ENCODE data around the gene DNAJC5G. TPM values are rescaled to one million over a fixed set of nuclear protein-coding genes. Genes with fewer than 3 reads are reported as not detected.
A peak's percentile ranks its signal among the peaks of the same experiment; 100 is the strongest.

The DNAJC5G gene
- total RNA-seq, 1 experiment from 2014 or later = 2.4 TPM

DNA sequence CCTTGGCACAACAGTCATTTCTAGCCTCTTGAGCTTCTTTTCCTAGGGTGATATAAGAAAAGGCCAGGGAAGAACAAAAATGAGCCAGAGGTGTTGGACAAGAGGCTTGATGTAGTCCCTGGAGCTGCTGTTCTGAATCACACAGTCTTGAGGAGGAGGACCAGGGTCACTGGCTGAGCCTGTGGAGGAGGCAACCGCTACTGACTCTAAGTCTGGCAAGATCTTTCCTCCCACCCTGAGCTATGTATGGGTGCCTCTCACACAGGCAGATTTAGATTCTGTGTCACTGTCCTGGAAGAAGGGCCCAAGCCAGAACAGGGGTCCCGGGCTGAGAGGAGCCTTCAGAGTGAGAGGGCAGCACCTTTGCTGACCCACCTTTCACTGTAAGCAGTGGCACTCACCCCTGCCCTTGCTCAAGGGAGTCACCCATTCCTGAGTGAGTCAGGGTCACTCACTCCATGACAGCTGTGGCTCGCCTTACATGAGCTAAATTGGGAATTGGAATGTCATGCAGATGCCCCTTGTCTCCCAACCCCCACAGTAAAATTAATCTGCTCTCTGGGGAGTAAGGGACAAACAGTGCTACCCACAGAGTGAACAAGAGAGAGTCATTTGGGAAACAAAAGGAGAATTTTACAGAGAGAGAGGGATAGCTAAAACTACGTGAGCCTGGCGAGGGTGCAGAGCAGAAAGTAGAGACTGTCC lies 6.8 kb downstream of the DNAJC5G start, which contains the start of gene TRIM54:
TSS of gene TRIM54 (plus strand) at position 575 of the 705 bp plus-strand sequence. CDS start 303 bp downstream, outside the sequence.
- intact Hi-C loops (cut with micrococcal nuclease; ENCODE audit: unreplicated experiment) = loop anchor here (2.0 to 5.0 kb wide), 2 partner anchors 183 to 320 kb away; no protein-coding TSS in a partner anchor
- CTCF ChIA-PET = interaction anchor here (0.5 to 1.5 kb wide), 2 partner anchors 17 to 265 kb away, joined by 3 to 11 read pairs; no protein-coding TSS in a partner anchor
- BruUV-seq (replicated peaks) = no TSS peak

GRCh38 chr2:27282892-27283291 lies 7.7 kb downstream of the DNAJC5G start:
- DNase-seq (ENCODE audit: low spot score) = no peak
- ChIA-PET POLR2A (ENCODE audit: low non-redundant PET) (interaction anchor here (0.7 kb wide), 1 partner anchor 1582 kb away, joined by 4 read pairs; no protein-coding TSS in a partner anchor), CTCF (interaction anchor here (0.5 to 1.5 kb wide), 2 partner anchors 18 to 266 kb away, joined by 3 to 11 read pairs; no protein-coding TSS in a partner anchor)
- Histone ChIP-seq H3K4me3 (ENCODE audit: low read depth, low read length, poor library complexity, severe bottlenecking) (no peak overlapping the region), H3K27ac (ENCODE audit: low read depth, low read length, poor library complexity, severe bottlenecking) (no peak overlapping the region), H3K4me1 (ENCODE audit: insufficient read depth, low read length, poor library complexity, severe bottlenecking) (peaks cover 16% of the 10 kb centered on the region), H3K36me3 (ENCODE audit: insufficient read depth, low read length, poor library complexity, severe bottlenecking) (no peaks in the 10 kb centered on the region), H3K9me3 (ENCODE audit: low read depth, low read length, poor library complexity, severe bottlenecking) (no peaks in the 10 kb centered on the region), H3K27me3 (replicated peaks; ENCODE audit: insufficient read depth, low read depth, low read length, poor library complexity) (no peaks in the 10 kb centered on the region)
- TF ChIP-seq EZH2 (IDR thresholded peaks at IDR 0.05; ENCODE audit: borderline replicate concordance, low read depth, low read length, poor library complexity, severe bottlenecking) = no peak
- TF ChIP-seq CTCF (conservative IDR thresholded peaks at IDR 0.05; ENCODE audit: low read depth, low read length) = no peak
- intact Hi-C loops (cut with micrococcal nuclease; ENCODE audit: unreplicated experiment) = loop anchor here (5.0 kb wide), 1 partner anchor 321 kb away; no protein-coding TSS in a partner anchor
- BruUV-seq (replicated peaks) = no TSS peak

More for the DNA sequence above, 6.8 kb downstream of the DNAJC5G start, which contains the start of gene TRIM54:
- TF ChIP-seq EZH2 (IDR thresholded peaks at IDR 0.05; ENCODE audit: borderline replicate concordance, low read depth, low read length, poor library complexity, severe bottlenecking) = no peak
- no peak for TF ChIP-seq CTCF (conservative IDR thresholded peaks at IDR 0.05; ENCODE audit: low read depth, low read length)
- Histone ChIP-seq H3K27me3 (replicated peaks; ENCODE audit: insufficient read depth, low read depth, low read length, poor library complexity) (no peaks in the 10 kb centered on the region), H3K4me1 (ENCODE audit: insufficient read depth, low read length, poor library complexity, severe bottlenecking) (peaks cover 16% of the 10 kb centered on the region), H3K4me3 (ENCODE audit: low read depth, low read length, poor library complexity, severe bottlenecking) (no peak within 1 kb of the TSS), H3K36me3 (ENCODE audit: insufficient read depth, low read length, poor library complexity, severe bottlenecking) (no peaks in the 10 kb centered on the region), H3K27ac (ENCODE audit: low read depth, low read length, poor library complexity, severe bottlenecking) (no peak within 1 kb of the TSS), H3K9me3 (ENCODE audit: low read depth, low read length, poor library complexity, severe bottlenecking) (no peaks in the 10 kb centered on the region)
- peak; percentile 43 for DNase-seq (ENCODE audit: low spot score)
- POLR2A ChIA-PET (ENCODE audit: low non-redundant PET) = no interaction called here

DNA sequence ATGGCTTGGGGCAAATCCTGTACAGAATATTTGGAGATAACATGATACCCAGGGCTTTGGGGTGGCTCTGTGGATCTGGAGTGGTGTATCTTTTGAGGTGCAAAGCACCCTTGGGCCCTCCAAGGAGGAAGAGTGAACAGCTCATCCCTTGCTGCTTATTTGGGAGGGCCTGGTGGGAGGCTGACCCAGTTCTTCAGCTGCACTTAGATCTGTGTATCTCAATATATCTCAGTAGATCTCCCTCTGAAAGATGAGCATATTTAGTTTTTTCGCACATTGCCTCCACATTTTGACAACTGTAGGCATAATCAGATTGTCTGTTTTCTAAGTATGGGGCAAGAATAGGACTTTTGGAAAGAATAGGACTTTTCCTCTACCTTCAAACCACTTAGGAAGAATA lies 9.8 kb downstream of the DNAJC5G start:
- BruUV-seq (replicated peaks) = no TSS peak
- H3K27me3 ChIP-seq (replicated peaks; ENCODE audit: insufficient read depth, low read depth, low read length, poor library complexity) = no peaks in the 10 kb centered on the region
- no peaks in the 10 kb centered on the region for H3K9me3 ChIP-seq (ENCODE audit: low read depth, low read length, poor library complexity, severe bottlenecking)
- intact Hi-C loops (cut with micrococcal nuclease; ENCODE audit: unreplicated experiment) = loop anchor here (5.0 kb wide), 1 partner anchor 323 kb away; no protein-coding TSS in a partner anchor
- no peak overlapping the region for H3K27ac ChIP-seq (ENCODE audit: low read depth, low read length, poor library complexity, severe bottlenecking)
- ChIA-PET POLR2A (ENCODE audit: low non-redundant PET) (no interaction called here), CTCF (no interaction called here)
- no peak for DNase-seq (ENCODE audit: low spot score)
- no peak for TF ChIP-seq EZH2 (IDR thresholded peaks at IDR 0.05; ENCODE audit: borderline replicate concordance, low read depth, low read length, poor library complexity, severe bottlenecking)
- peaks cover 20% of the 10 kb centered on the region for H3K4me1 ChIP-seq (ENCODE audit: insufficient read depth, low read length, poor library complexity, severe bottlenecking)
- H3K36me3 ChIP-seq (ENCODE audit: insufficient read depth, low read length, poor library complexity, severe bottlenecking) = no peaks in the 10 kb centered on the region
- no peak overlapping the region for H3K4me3 ChIP-seq (ENCODE audit: low read depth, low read length, poor library complexity, severe bottlenecking)

All from A673 (cell line).